Uterus (tissue), 2 donors: Measurements from ENCODE around the gene ZPLD1.

ENCODE experiments used
- POLR2A ChIP-seq, 2 donors: fragments of 450-650 bp; IDR thresholded peaks; one replicate each; pipeline ENCODE4 v1.6.1; 2016; ENCODE audit warnings: antibody characterized with exemption in 2 of 2, mild to moderate bottlenecking in 1 of 2, moderate library complexity in 1 of 2
- TF ChIP-seq, protein P1 (sequence below), 4 experiments: fragments of 200-600 bp in 2 of 4; fragments of 450-650 bp in 2 of 4; sonication (generic) in 2 of 4; IDR thresholded peaks; one replicate each; pipeline ENCODE4 v1.5.1; 2016 to 2019; ENCODE audit warnings: antibody characterized with exemption in 4 of 4, mild to moderate bottlenecking in 2 of 4, moderate library complexity in 1 of 4

DNA sequence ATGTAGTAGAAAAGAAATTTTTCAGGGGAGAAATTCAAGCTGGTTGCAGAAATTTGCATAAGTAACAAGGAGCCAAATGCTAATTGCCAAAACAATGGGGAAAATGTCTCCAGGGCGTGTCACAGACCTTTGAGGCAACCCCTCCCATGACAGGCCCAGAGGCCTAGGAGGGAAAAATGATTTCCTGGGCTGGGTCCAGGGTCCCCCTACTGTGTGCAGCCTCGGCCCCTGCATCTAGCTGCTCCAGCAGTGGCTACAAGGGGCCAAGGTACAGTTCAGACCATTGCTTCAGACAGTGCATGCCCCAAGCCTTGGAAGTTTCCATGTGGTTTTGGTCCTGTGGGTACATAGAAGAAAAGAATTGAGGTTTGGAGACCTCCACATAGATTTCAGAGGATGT, 70.7 kb downstream of the ZPLD1 start:
- TF ChIP-seq, protein P1, sequence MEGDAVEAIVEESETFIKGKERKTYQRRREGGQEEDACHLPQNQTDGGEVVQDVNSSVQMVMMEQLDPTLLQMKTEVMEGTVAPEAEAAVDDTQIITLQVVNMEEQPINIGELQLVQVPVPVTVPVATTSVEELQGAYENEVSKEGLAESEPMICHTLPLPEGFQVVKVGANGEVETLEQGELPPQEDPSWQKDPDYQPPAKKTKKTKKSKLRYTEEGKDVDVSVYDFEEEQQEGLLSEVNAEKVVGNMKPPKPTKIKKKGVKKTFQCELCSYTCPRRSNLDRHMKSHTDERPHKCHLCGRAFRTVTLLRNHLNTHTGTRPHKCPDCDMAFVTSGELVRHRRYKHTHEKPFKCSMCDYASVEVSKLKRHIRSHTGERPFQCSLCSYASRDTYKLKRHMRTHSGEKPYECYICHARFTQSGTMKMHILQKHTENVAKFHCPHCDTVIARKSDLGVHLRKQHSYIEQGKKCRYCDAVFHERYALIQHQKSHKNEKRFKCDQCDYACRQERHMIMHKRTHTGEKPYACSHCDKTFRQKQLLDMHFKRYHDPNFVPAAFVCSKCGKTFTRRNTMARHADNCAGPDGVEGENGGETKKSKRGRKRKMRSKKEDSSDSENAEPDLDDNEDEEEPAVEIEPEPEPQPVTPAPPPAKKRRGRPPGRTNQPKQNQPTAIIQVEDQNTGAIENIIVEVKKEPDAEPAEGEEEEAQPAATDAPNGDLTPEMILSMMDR (IDR thresholded peaks at IDR 0.05) = no peak
- TF ChIP-seq POLR2A (IDR thresholded peaks at IDR 0.05) = no peak
